Measurements from ENCODE around the gene FSTL4.

DNA sequence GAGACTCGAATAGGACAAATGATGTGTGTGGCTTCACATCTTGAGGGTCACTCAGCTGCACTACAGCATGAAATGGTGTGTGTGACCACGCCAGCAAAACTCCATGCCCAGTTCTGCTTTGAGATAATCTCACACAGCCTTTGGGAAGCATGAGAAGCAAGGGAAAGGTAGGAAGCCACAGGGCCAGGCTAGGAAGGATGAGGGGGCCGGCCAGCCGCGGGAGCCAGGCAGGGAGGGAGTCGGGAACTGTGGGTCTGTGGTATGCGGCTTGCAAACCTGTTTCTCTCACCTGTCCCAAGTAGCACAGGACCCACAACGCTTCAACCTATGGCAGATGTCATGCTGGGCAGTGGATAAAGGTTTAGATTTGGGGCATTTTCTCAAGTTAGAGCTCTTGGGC is 418.5 kb downstream of the FSTL4 start:
- TF ChIP-seq, protein P1, sequence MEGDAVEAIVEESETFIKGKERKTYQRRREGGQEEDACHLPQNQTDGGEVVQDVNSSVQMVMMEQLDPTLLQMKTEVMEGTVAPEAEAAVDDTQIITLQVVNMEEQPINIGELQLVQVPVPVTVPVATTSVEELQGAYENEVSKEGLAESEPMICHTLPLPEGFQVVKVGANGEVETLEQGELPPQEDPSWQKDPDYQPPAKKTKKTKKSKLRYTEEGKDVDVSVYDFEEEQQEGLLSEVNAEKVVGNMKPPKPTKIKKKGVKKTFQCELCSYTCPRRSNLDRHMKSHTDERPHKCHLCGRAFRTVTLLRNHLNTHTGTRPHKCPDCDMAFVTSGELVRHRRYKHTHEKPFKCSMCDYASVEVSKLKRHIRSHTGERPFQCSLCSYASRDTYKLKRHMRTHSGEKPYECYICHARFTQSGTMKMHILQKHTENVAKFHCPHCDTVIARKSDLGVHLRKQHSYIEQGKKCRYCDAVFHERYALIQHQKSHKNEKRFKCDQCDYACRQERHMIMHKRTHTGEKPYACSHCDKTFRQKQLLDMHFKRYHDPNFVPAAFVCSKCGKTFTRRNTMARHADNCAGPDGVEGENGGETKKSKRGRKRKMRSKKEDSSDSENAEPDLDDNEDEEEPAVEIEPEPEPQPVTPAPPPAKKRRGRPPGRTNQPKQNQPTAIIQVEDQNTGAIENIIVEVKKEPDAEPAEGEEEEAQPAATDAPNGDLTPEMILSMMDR (IDR thresholded peaks at IDR 0.05; ENCODE audit: poor library complexity, severe bottlenecking), result no peak
- no peak for TF ChIP-seq MXI1 (conservative IDR thresholded peaks at IDR 0.05; ENCODE audit: poor library complexity, severe bottlenecking)
- no peak for TF ChIP-seq RAD21 (conservative IDR thresholded peaks at IDR 0.05)
- TF ChIP-seq TAF1 (IDR thresholded peaks at IDR 0.05; ENCODE audit: low read depth), result no peak
- no peak for TF ChIP-seq EZH2 (IDR thresholded peaks at IDR 0.05; ENCODE audit: borderline replicate concordance, insufficient read depth, low read length, poor library complexity, severe bottlenecking)

All from neural cell (in vitro differentiated cells).